ENCODE measurements around the gene CD164L2. TPM values are rescaled to one million over a fixed set of nuclear protein-coding genes. Genes with fewer than 3 reads are reported as not detected.

The CD164L2 gene
- total RNA-seq, 2 experiments from 2014 or later: not detected

- Histone ChIP-seq H3K9me3 (ENCODE audit: control insufficient read depth in 1 of 2, insufficient read depth in 1 of 2, low read length in 2 of 2) (no peaks in the 10 kb centered on the region), H3K4me3 (ENCODE audit: low read length) (no peak overlapping the region), H3K27me3 (ENCODE audit: control insufficient read depth in 1 of 2, insufficient read depth in 2 of 2, low read length in 2 of 2) (no peaks in the 10 kb centered on the region), H3K4me1 (ENCODE audit: insufficient read depth, low read length) (peaks cover 10% of the 10 kb centered on the region), H3K36me3 (ENCODE audit: insufficient read depth, low read length) (no peaks in the 10 kb centered on the region), H3K27ac (ENCODE audit: low read depth in 1 of 2, low read length in 2 of 2) (no peak overlapping the region)
- Mint-ChIP-seq H3K4me3 (no peak overlapping the region), H3K9me3 (no peaks in the 10 kb centered on the region), H3K36me3 (ENCODE audit: low read depth) (no peaks in the 10 kb centered on the region), H3K27me3 (peaks cover 12% of the 10 kb centered on the region), H3K27ac (no peak overlapping the region), H3K4me1 (ENCODE audit: low read depth) (peaks cover 3% of the 10 kb centered on the region)
- intact Hi-C loops (cut with DNase I, micrococcal nuclease): no loop called here
- CTCF ChIA-PET: interaction anchor here (1.8 to 2.0 kb wide), 2 partner anchors 26 to 51 kb away, joined by 4 to 6 read pairs; no protein-coding TSS in a partner anchor
- no peak for TF ChIP-seq CTCF (IDR thresholded peaks at IDR 0.05)
- DNase-seq (no peak), ATAC-seq (ENCODE audit: poor library complexity) (no peak)
- POLR2A ChIA-PET: no interaction called here
These were observed 528 bp upstream of the CD164L2 start for GRCh38 chr1:27383661-27384060.

- ChIA-PET CTCF (interaction anchor here (0.7 to 1.8 kb wide), 3 partner anchors 16 to 86 kb away, joined by 3 to 6 read pairs (median 4); partner anchors contain the start of gene MAP3K6), POLR2A (interaction anchor here (1.8 kb wide), 1 partner anchor 17 kb away, joined by 4 read pairs; no protein-coding TSS in a partner anchor)
- Mint-ChIP-seq H3K27ac (no peak overlapping the region), H3K4me1 (ENCODE audit: low read depth) (no peaks in the 10 kb centered on the region), H3K36me3 (ENCODE audit: low read depth) (no peaks in the 10 kb centered on the region), H3K4me3 (no peak overlapping the region), H3K27me3 (peaks cover 10% of the 10 kb centered on the region), H3K9me3 (no peaks in the 10 kb centered on the region)
- no peak for TF ChIP-seq CTCF (IDR thresholded peaks at IDR 0.05)
- Histone ChIP-seq H3K27me3 (ENCODE audit: control insufficient read depth in 1 of 2, insufficient read depth in 2 of 2, low read length in 2 of 2) (no peaks in the 10 kb centered on the region), H3K9me3 (ENCODE audit: control insufficient read depth in 1 of 2, insufficient read depth in 1 of 2, low read length in 2 of 2) (no peaks in the 10 kb centered on the region), H3K4me1 (ENCODE audit: insufficient read depth, low read length) (peaks cover 5% of the 10 kb centered on the region), H3K4me3 (ENCODE audit: low read length) (no peak overlapping the region), H3K36me3 (ENCODE audit: insufficient read depth, low read length) (no peaks in the 10 kb centered on the region), H3K27ac (ENCODE audit: low read depth in 1 of 2, low read length in 2 of 2) (no peak overlapping the region)
- DNase-seq (no peak), ATAC-seq (ENCODE audit: poor library complexity) (no peak)
- intact Hi-C loops (cut with DNase I, micrococcal nuclease): no loop called here
These were observed 967 bp downstream of the CD164L2 start for GRCh38 chr1:27381969-27382762.

DNA sequence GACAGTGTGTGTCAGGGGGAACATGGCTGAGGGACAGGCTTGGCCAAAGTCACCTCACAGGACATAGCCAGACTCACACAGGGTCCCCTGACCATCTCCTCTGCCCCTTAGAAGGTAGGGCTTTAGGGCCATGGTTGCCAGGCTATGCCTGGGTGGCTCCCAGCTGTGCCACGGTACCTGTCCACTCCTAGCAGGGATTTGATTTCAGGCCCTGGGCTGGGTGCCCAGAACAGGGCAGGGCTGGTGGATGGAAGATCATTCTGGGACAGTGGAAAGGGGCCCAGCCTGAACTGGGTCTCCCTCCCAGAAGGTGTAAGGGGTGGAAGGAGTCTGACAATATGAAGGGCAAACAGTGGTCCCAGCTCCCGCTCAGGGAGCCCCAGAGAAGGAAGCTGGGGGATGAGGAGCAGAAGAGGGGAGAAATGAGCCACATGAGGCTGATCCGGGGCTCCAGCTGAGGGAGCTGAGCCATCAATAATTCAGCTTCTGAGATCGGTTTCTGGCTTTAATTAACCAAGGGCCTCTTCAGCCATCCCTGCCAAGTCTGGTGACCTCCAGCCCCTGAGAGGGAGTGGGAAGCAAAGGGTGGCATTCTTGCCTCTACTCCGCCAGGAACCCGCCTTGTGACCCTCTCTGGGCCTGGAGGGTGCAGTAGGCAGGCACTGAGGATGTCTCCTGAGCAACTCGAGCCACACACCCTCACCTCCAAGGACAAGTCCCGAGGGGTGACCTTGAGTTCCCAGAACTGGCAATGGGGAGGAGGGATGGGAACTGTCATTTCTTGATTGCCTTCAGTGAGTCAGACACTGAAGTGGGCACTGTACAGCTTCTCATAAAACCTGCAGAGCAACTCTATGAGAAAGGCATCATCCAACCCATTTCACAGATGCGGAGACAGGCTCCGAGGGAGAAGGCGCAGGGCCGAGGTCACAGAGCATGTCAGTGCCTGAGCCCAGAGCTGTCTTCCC is 2.1 kb downstream of the CD164L2 start:
- no peaks in the 10 kb centered on the region for H3K9me3 Mint-ChIP-seq
- ChIA-PET POLR2A (interaction anchor here (1.8 kb wide), 1 partner anchor 15 kb away, joined by 4 read pairs; no protein-coding TSS in a partner anchor), CTCF (interaction anchor here (0.7 to 1.6 kb wide), 2 partner anchors 15 to 85 kb away, joined by 3 to 4 read pairs; partner anchors contain the start of gene MAP3K6)

More for the DNA sequence above, 2.1 kb downstream of the CD164L2 start:
- Histone ChIP-seq H3K9me3 (ENCODE audit: control insufficient read depth in 1 of 2, insufficient read depth in 1 of 2, low read length in 2 of 2) (no peaks in the 10 kb centered on the region), H3K27me3 (ENCODE audit: control insufficient read depth in 1 of 2, insufficient read depth in 2 of 2, low read length in 2 of 2) (no peaks in the 10 kb centered on the region), H3K4me3 (ENCODE audit: low read length) (no peak overlapping the region), H3K27ac (ENCODE audit: low read depth in 1 of 2, low read length in 2 of 2) (no peak overlapping the region), H3K4me1 (ENCODE audit: insufficient read depth, low read length) (peaks cover 5% of the 10 kb centered on the region), H3K36me3 (ENCODE audit: insufficient read depth, low read length) (no peaks in the 10 kb centered on the region)
- DNase-seq (no peak), ATAC-seq (ENCODE audit: poor library complexity) (no peak)
- Mint-ChIP-seq H3K27ac (no peak overlapping the region), H3K4me1 (ENCODE audit: low read depth) (no peaks in the 10 kb centered on the region), H3K36me3 (ENCODE audit: low read depth) (no peaks in the 10 kb centered on the region), H3K4me3 (no peak overlapping the region), H3K27me3 (peaks cover 10% of the 10 kb centered on the region)
- no peak for TF ChIP-seq CTCF (IDR thresholded peaks at IDR 0.05)
- intact Hi-C loops (cut with DNase I, micrococcal nuclease): no loop called here
